GM19238 (cell line): ENCODE data around the gene DYSF.

Source experiments
- DNase-seq: peaks from one replicate; pipeline ENCODE4 v3.0.0; 2011; ENCODE audit warnings: low spot score; ENCODE audit not compliant: insufficient read length

The DYSF gene

DNA sequence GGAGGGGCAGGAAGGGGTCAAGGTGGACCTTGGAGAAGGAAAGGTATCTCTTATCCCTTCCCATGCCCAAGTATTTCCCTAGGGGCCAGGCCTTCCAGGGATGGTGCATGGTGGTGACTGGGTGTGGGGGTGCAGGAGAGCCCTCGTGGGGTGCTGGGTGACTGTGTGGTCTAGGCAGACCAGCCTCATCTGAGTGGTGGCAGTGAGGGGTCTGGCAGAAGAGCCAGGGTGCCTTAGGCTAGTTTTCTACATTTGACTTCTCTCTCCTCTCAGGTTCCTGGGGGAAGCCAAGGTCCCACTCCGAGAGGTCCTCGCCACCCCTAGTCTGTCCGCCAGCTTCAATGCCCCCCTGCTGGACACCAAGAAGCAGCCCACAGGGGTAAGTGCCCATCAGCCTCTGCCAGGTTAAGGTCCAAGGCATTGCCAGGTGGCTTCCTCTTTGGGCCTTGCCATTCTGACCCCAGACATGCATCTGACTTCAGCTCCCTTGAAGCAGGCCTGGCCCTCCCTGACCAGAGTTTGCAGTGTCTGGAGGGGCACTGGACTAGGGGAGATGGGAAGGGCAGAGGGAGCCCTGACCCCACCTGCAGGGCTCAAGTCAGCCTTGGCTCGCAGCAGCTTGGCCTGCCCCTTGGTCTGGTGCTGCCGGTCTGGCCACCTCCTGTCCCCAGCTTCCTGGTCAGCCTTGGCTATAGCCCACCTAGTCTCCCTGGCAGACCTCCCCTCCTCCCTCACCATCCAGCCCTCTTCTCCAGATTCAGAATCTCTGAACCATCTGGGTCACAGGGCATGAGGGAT, 49.8 kb downstream of the DYSF start:
- DNase-seq = no peak

DNA sequence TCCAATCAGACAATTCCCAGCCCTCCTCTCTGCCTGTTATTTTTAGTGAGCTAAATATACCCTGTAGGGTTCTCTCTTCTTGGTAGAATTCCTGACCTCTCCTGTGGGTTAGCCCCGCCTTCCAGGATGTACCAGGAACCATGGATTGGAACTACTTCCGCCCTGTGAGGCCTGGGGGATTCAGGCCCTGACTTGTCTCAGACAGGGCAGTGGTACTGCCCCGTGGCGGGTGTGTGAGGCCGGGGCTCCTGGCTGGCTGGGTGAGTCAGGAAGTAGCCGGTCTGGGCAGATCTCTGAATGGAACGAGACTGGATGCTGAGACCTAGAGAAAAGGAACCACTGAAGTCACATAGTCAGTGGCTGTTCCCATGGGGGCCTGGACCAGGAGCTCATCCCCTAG, 50.5 kb downstream of the DYSF start:
- no peak for DNase-seq

DNA sequence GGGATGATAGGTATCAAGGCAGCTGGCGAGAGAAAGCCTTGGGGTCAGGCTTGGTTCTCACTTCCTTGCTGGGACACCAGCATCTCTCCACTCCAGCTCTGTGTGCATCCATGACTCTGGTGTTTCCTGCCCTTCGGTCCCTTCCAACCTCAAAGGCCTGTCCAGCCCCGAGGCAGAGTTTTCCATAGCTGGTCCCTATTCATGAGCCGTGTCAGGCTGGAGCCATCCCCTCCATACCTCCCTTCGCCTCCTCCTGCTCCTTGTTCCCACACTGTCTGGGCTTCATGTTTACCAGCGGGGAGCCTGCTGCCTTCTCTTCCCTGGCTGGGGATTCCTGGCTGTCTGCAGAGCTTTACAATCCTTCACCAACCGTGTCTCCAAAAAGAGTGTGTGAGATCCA, 51.2 kb downstream of the DYSF start:
- DNase-seq = no peak

DNA sequence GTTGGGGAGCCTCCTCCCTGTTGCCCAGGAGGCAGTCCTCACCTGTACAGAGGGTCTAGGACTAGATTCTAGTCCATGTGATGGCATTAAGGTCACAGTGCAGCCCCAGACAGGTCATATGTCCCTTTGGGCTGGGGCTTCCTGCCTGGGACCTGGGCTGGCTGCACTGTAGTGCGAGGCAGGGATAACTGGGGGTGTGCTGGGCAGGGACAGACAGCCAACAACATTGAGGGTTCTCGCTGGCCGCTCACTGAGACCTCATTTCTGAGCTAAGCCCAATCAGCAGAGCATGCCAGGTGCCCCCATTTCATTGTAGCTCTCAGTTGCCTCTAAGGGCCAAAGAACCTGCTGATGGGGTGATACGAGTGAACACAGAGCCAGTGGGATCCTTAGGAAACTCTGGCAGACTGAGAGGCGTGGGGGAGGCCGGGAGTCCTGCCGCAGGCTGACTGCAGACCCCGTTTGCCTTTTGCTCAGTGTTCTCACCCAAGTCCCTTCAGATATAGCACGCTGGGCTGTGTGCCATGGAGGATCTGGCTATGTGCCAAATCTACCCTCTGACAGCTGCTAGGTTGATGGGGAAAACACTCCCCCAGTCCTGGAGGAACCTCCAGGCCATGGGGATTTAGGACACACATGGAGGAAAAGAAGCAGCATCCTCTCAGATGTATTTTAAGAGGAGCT, 51.9 kb downstream of the DYSF start:
- DNase-seq = no peak

DNA sequence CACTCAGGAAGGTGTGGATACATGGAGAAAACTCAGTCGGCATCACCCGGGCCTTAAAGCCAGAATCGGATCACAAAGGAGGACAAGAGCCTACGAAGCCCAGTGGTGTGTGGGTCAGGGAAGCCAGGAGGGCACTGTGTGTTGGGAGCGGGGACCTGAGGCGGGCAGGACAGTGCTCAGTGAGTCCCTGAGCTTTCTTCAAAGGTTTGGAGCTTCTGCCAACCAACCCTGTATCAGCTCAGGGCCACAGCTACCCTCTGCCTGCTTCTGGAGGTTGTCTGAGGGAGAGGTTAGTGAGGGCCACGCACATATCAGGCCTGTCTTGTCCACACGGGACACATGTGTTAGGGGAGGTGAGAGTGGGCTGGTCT, 52.4 kb downstream of the DYSF start:
- DNase-seq = no peak

DNA sequence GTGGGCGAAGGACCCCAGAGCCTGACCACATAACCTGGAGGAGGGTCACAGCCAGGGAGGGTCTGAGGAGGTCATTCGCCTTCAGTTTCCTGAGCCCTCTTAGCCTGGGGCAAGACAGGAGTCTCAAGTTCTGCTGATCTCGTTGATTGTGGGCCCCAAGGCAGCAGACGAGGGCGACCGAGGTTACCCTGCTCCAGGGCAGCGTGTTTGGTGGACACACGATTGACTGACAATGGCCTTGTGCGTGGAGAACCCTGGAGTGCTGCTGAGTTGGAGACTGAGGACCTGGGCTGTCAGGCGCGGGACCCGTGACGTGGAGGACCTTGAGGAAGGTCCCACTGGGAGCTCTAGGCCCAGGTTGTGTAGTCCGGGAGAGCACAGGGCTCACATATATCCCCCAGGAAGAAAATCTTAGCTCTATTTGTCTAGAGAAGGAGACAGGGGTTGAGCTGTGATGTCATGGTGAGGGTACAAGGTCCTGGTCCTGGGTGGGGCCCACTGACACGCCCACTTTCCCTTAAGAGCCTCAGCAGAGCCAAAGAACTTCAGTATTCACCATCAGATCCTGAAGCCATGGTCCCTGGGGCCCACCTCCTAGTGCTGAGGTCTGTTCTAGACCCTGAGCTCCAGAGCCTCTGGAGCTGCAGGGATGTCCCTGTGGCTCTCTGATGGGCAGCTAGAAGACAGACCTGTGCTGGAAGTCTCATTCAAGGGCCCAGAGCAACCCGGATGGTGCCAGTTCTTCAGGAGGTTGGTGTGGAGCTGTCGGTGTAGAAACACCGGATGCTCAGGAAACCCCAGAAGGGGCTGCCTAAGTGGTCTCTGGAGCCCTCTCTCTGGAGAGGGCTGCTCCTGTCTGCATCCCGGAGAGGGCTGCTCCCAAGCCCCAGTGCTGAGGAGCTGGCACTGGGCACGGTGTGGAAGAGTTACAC, 53.1 kb downstream of the DYSF start:
- no peak for DNase-seq

DNA sequence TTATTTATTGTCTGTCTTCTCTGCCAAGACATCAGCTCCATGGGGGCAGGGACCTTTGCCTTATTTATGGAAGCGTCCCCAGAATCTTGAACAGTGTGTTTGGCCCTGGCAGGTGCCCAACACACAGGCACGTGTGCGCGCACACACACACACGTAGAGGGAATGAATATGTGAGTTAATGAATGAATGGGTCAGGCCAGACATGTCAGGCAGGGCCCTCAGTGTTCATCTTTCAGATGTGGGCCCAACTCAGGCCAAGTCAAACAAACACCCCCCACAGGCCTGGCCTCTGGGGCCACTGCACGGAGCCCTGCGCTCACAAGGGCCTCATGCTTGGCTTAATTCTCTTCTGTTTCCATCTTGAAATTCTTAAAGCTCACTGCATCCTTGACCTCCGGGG, 54.1 kb downstream of the DYSF start:
- no peak for DNase-seq

DNA sequence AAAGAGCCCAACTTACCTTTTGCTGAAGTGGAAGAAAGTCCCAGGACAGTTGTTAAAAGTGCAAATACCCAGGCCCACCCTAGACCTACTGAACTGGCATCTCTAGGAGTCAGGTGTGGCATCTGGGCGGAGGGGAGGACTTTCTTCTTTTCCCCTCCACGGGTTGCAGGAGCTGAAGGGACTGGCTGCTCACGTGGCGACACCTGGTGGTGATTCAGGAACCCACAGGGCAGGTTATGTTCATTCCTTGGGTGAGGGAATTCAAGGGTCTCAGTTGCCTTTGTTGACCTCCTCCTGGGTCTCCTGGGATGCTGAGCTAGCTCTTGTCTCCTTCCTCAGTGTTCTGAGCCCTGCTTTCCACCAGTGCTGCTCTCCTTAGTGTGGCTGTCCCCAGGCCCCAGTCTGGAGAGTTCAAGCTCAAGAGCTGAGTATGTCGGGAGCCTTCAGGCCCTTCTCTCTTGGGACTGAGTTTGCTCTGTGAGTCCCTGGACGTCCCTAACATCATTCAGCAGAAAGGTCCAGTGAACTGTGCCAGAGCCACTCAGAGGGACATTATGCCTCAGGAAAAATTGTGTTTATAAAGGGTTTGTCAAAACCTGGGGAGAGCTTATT, 56.9 kb downstream of the DYSF start:
- peak; percentile 69 for DNase-seq

DNA sequence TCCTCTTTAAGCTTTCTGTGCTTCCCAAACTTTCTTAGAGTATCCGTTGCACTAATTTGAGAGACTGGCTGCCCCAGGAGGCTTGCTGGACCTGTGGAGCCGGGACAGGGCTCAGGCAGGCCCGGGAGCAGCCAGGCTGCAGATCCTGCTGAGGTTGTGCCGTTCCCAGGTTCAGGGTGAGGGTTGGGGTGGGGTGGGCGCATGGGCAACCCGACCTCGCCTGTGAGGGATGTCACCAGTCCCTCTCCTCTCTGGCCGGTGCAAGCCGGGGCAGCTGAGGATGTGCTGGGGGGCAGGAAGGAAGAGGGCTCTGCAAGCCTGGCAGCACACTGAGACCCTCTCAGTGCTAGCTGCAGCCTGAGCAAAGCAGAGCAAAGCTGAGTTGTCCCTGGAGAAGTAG, 57.6 kb downstream of the DYSF start:
- no peak for DNase-seq

DNA sequence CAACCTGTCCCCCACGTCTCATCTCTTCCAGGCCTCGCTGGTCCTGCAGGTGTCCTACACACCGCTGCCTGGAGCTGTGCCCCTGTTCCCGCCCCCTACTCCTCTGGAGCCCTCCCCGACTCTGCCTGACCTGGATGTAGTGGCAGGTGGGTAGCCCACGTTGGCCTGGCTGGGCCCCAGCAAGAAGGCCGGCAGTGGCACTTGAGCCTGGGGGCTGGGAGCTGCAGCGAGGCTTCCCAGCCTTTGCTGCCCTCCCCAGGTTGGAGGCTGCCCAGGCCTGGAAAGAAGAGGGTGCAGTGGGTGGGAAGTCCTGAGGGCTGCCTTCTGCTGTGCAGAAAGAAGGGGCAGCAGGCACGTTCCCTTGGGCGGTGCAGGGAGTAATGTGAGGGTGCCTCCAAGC, 58.4 kb downstream of the DYSF start:
- no peak for DNase-seq

DNA sequence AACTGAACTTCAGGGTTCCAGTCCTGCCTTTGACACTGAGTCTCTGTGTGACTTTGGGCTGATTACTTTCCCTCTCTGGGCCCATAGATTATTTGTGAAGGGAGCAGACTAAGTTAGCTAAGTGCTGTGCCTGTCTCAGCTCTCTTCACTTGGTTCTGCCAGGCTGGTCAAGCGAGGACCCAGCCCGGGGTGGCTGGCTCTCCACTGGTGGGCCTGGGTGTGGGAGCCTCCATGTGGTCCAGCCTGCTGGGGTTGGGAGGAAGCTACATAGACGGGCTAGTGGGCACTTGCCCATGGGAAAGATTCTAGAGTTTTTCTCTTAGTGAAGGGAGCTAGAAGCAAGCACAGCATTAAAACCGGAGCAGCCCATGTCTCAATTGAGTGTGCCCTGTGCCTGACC, 59.0 kb downstream of the DYSF start:
- no peak for DNase-seq

DNA sequence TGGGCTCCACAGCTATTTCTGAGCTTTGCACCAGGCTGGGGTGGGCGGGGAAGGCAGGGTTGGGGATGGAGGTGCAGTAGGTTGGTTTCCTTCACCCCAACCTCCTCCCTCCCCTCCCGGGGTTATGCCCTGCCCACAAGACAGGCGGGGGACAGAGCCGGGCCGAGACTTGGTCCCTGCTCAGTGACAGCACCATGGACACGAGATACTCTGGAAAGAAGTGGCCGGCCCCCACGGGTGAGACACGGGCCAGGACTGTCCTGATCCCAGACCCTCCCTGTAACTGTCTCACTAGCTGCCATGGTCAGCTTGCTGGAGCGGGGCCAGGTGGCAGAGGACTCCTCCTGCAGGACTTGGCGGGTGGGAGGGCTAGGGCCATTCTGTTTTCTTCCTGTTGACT, 59.7 kb downstream of the DYSF start:
- DNase-seq = no peak

DNA sequence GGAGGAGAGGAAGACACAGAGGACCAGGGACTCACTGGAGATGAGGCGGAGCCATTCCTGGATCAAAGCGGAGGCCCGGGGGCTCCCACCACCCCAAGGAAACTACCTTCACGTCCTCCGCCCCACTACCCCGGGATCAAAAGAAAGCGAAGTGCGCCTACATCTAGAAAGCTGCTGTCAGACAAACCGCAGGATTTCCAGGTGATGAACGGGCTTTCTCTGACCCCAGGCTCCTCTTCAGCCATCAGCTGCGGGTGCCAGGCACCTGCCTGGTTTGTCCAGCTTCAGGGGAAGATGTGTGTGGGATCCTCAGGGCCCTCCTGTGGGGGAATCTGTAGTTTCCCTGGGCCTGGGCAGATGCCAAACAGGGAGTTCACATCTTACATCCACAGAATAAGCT, 60.4 kb downstream of the DYSF start:
- DNase-seq = no peak

DNA sequence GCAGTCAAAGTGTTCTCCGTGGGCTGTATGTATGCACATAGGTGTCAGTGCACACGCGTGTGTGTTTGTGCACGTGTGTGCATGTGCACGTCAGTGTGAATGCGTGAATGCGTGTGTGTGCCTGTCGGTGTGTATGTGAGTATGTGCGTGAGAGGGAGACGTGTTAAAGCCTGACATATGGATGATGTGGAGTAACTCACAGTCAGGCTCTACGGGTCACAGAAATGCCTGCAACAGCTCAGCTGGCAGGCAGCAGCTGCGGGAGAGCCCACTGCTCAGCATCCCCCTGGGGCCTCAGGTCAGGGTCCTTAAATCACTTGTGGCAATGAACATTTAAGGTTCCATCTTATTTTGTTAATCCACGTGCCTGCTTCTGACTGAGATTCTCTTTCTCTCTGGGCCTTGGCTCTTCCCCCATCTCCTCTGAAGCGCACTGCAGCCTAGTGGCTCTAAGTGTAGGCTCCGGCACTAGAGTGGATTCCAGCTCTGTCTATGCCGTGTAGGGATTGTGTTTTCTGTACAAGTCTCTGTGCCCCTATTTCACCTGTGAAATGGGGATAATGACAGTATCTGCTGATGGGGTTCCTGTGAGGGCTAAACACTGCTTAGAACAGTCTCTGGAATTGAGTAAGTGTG, 63.0 kb downstream of the DYSF start:
- no peak for DNase-seq

DNA sequence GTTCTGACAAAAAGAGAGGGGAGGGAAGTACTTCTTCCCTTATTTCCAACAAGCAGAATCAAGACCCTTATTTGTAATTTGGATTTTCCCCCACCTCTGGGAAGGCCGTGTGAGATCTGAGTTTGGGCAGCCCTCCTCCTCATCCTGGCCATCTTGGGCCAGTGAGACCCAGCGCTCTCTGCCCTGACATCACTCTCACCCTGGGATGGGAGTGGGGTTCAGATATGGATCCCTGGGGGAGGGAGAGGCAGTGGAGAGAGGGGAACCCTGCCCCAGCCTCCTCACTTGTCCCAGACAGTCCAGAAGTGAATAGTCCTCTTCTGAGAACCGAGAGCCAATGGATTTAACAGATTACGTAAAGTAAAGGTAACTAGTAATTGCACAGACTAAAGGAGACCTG, 64.5 kb downstream of the DYSF start:
- DNase-seq = no peak

DNA sequence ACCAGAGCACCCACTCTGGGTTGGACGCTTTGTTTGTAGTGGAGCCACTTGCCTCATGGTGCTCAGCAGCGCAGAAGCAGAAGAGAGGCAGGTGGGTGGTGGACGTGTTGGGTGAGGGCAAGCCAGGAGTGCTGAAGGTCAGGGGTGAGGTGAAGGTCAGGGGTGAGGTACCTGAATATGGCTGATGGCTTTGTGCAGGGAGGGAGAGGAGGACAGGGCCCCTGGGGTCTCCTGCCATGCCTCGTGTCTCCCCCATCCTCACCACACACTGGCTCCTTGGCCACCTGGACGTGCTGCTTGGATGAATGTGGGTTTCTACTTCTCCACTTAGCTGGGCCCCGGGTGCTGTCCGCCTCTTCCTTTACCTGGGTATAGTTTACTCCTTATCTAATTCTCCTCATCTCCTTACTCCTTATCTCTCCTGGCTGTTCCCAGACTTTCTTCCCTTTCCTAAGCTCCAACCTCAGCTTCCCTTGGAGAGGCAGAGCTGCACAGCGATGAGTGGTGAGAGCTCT, 68.1 kb downstream of the DYSF start:
- DNase-seq = no peak

DNA sequence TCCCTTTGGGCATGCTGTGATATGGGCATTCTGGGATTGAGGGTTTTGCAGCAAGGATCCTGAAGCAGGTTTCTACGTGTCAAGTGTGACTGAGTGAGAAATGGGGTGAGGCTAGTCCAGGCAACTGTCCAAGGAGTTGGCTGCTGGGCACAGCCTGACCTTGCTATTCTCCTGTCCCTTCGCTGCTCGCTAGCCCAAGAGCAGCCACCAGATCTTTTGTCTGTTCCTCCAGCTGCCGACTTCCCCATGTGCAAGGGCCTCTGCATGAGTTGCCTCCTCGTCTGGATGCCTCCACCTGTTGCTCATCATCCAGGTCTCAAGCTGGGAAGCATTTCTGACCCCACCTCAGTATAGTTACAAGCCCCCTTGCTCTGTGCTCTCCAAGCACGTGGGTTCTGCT, 71.1 kb downstream of the DYSF start:
- no peak for DNase-seq

DNA sequence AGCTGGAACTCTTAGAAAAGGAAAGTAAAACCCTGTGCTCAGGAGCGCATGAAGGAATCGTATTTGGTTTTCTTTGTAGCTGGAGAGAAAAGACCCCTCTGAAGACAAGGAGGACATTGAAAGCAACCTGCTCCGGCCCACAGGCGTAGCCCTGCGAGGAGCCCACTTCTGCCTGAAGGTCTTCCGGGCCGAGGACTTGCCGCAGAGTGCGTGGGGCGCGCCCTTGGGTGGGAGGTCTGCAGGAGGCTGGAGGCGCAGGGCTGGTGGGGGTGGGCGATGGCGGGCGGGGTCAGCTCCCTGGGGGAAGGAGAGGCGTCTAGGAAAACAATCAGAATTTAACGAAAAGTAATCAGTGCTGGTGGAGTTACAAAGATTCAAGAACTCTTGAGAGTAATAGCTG, 72.8 kb downstream of the DYSF start:
- DNase-seq = no peak

DNA sequence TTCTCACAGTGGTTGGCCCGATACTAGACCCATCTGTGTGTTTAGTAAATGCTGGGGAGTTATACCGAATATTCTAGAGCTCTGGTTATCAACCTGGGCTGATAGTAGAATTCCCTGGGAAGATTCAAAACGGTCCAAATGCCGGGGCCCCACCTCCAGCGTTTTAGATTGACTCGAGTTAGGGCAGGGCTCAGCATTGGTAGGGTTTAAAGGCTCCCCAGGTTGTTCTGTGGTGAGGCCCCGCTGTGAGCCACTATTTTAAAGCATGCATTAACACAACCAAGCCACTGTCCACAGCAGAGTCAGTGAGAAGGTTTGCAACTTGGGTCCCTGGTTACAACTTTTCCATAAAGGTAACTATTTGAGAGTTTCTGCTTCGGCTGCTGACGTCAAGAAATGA, 73.6 kb downstream of the DYSF start:
- DNase-seq = no peak

DNA sequence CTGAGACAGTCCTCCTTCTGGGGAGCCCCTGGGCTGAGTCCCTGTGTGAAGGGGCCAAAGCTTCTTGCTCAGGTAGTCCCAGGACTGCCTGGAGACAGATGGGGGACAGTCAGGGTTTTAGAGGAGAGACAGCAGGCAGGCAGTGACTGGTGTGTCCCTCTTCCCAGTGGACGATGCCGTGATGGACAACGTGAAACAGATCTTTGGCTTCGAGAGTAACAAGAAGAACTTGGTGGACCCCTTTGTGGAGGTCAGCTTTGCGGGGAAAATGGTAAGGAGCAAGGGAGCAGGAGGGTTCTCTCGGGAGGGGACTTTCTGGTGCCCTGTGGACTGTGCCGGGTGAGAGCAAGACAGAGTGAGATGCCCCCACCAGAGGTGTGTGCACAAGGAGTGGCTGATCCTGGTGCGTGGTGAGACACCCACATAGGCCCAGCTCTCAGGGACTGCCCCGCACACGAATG, 74.8 kb downstream of the DYSF start:
- DNase-seq = no peak

DNA sequence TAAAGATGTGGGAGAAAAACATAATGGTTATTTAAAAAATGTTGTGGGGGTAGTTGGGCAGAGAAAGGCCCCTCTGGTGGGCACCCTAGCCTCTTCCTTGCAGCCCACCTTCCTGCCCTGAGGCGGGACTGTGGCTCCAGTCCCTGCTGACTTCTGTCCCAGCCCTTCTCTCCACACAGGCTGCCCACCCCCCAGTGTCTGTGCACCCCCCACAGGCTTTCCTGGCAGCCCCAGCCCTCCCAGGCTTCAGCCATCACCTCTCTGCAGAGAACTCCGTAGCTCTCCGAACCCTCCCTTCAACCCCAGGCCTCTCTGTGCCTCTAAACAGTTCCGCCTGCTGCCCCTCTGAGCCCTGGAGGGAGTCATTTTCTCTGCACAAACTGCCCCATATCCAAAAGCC, 75.4 kb downstream of the DYSF start:
- DNase-seq = no peak
